Myocyte (in vitro differentiated cells): ENCODE measurements around the gene KCNMB3. TPM values are rescaled to one million over a fixed set of nuclear protein-coding genes. Genes with fewer than 3 reads are reported as not detected.
A peak's percentile ranks its signal among the peaks of the same experiment; 100 is the strongest.
"Not testable (repeated sequence)": the region's sequence is repeated elsewhere in the genome, so short reads cannot be mapped to it uniquely, and the experiment has no call there.

Experiments used
- DNase-seq: peaks from one replicate; pipeline ENCODE4 v3.0.0-alpha.2; 2012; ENCODE audit warnings: low read depth
- total RNA-seq: library from RNA; depleted of rRNA; stranded (reverse); fragments of >200 nt; gene quantifications from 2 replicates; pipeline ENCODE4 v1.2.3, GENCODE V29; 2014

The KCNMB3 gene
- total RNA-seq, 1 donor from 2014 or later = 1.9 TPM

DNA sequence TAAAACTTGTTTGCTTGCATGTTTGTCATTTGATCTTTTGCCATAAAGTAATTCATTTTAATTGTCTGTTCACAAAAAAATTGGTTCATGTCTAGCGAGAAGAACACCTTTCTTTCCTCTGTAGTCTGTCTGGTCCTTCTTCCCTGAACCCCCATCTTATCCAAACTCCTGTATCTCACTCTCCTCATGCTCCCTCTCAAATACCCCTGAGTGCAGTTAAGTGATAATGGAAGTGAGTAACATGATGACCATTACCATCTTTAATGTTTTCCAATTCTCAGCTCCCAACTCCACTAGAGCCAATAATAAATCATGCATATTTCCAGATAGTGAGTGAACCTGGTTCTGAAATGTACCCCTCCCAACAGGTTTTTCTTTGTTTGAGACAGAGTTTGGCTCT, 14.2 kb upstream of the KCNMB3 start:
- DNase-seq = no peak

DNA sequence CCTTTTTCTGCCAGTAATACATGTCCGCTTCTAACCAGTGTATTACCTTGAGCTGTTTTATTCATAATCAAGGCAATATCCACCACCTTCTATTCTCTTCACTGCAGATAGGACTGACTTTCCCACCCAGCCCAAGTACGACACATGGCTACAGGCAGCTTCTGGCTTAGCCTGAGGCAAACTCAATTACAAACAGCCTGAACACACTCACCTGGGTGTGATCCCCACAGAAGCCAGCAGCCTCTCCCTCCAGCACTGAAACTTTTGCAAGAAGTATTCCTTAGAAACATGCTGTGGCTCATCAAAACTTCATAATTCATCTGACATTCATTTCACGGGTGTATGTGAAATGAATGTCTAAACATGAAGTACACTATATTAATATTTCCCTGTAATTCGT, 13.5 kb upstream of the KCNMB3 start:
- no peak for DNase-seq

DNA sequence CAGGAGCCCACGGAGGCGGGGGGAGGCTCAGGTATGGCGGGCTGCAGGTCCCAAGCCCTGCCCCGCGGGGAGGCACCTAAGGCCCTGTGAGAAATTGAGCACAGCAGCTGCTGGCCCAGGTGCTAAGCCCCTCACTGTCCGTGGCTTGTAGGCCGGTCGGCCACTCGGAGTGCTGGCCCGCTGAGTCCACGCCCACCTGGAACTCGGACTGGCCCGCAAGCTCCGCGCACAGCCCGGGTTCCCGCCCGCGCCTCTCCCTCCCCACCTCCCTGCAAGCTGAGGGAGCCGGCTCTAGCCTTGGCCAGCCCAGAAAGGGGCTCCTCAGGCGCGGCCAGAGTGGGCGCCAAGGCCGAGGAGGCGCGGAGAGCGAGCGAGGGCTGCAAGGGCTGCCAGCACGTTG, 12.2 kb upstream of the KCNMB3 start:
- DNase-seq = no peak

DNA sequence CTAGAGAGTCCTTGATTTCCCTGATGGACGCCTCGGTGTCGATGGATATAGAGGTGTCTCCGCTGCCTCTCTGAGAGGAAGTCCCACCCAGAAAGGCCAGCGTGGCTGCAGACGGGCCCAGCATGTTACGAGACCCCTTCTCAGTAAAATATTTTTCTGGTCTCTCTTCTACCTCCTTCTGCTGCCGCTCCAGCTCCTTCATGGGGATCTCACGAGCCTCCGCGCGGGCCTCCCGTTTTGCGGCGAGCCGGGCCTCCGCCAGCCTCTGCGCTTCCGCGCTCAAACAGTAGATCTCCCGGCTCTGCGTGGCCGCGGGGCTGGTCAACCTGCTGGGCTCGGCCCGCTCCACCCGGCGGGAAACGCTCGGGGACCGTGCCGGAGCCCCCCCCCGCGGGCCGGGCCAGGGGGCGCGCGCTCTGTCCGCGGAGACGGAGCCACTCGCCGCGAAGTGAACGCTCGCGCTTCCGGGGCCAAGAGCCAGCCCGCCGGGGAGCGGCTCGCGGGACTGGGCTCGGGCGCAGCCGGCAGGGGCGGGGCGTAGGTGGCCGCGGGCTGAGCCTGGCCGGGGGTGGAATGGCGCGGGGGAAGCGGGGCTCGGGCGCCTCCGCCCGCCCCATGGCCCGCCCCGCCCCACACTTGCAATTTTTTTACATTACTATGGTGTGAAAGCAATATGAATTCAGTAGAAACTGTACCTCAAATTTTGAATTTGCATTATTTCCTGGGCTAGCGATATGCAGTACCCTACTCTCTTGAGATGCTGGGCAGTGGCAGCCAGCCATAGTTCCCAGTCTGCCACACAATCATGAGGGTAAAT, 10.2 kb upstream of the KCNMB3 start:
- peak; percentile 74 for DNase-seq

GRCh38 chr3:179259959-179260756, 9.2 kb upstream of the KCNMB3 start:
- not testable (repeated sequence) for DNase-seq

DNA sequence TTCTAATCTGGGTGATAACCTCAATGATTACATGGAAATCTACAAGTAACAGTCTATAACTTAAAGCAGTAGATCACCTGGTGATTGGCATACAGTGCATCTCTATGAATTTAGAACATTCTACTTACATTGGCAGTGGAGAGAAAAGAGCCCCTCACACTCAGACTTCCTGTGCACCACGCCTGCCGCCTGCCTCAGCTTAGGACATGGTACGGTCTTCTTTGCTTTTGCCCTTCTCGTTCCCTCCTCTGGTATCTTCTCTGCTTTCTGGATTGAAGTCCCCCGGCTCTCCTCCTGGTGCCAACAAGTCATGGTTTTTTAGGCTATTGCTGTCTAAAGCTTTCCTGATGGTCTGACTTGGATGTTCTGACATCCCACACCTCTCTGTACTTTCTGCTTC, 7.9 kb upstream of the KCNMB3 start:
- DNase-seq = no peak

DNA sequence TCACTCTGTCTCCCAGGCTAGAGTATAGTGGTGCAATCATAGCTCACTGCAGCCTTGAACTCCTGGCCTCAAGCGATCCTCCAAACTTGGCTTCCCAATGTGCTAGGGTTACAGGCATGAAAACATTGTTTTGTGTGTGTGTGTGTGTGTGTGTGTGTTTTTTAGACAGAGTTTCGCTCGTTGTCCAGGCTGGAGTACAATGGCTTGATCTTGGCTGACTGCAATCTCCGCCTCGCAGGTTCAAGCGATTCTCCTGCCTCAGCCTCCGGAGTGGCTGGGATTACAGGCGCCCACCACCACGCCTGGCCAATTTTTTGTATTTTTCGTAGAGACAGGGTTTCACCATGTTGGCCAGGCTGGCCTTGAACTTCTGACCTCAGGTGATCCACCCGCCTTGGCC, 6.8 kb upstream of the KCNMB3 start:
- not testable (repeated sequence) for DNase-seq

GRCh38 chr3:179256813-179257212, 5.9 kb upstream of the KCNMB3 start:
- no peak for DNase-seq

- DNase-seq = no peak
Measured at GRCh38 chr3:179247289-179248015, 3.5 kb downstream of the KCNMB3 start.

- DNase-seq = no peak
Measured at GRCh38 chr3:179244878-179245277, 6.0 kb downstream of the KCNMB3 start.

DNA sequence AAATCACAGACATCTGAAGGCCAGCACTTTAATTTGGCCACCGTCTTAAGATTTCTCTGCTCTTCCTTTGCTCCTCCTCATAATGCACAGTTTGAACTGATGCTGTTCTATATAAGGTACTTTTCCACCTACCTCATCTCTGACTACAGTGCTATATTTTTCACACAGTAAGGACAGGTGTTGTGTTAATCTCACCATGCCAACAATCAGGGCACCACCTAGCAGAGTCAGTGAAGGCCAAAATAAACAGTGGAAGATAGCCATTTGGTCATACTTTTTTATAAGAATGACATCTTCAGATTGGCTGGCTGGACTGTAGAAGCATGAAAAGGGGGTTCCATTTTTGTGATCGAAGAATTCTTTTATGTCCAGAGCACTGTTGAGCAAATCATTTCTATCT, 8.1 kb downstream of the KCNMB3 start:
- DNase-seq = not testable (repeated sequence)

- not testable (repeated sequence) for DNase-seq
Measured at GRCh38 chr3:179240299-179240698, 10.6 kb downstream of the KCNMB3 start.

GRCh38 chr3:179236669-179237301, 14.1 kb downstream of the KCNMB3 start:
- no peak for DNase-seq

GRCh38 chr3:179234199-179234598, 16.7 kb downstream of the KCNMB3 start:
- no peak for DNase-seq

DNA sequence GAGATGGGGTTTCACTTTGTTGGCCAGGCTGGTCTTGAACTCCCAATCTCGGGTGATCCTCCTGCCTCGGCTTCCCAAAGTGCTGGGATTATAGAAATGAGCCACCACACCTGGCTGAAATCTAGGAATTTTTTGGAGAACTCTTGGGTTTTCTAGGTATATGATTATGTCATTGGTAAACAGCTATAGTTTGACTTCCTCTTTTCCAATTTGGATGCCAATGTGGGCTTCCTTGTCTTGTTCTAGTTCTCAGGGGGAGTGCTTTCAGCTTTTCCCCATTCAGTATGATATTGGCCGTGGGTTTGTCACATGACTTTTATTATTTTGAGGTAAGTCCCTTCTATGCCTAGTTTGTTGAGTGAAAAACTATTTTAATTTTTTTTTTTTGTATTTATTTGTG, 17.9 kb downstream of the KCNMB3 start:
- DNase-seq = no peak

DNA sequence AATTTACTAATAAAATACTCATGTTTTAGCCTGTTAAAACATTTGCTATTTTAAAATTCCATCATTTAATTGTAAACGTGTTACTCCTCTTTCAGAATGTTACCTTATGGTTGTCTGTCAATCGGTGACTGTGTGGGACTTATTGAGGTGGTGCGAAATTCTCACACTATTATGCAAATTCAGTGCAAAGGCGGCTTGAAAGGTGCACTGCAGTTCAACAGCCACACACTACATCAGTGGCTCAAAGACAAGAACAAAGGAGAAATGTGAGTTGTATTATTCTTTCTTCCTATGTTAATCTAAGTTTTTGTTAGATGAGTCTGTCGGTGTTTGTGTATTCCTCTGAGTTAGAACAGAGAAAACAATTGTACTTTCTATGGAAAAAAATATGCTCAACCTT, 21.7 kb downstream of the KCNMB3 start:
- no peak for DNase-seq

GRCh38 chr3:179227349-179227748, 23.6 kb downstream of the KCNMB3 start:
- DNase-seq = no peak

DNA sequence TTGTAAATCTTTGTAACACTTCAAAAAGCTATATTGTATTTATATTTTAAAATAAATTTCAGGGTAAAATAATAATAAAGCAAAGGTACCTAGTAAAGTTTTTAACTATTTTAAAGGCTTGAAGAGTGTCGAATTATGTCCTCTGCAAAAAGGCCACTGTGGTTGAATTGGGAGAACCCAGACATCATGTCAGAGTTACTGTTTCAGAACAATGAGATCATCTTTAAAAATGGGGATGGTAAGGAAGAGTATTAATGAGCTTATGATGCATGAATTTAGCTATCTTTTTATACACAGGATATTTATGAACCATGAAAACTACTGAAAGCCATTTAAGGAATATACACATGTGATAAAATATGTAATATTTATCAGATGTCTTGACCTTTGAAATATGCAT, 26.3 kb downstream of the KCNMB3 start:
- peak; percentile 79 for DNase-seq

- no peak for DNase-seq
Measured at GRCh38 chr3:179223548-179223947, 27.4 kb downstream of the KCNMB3 start.

DNA sequence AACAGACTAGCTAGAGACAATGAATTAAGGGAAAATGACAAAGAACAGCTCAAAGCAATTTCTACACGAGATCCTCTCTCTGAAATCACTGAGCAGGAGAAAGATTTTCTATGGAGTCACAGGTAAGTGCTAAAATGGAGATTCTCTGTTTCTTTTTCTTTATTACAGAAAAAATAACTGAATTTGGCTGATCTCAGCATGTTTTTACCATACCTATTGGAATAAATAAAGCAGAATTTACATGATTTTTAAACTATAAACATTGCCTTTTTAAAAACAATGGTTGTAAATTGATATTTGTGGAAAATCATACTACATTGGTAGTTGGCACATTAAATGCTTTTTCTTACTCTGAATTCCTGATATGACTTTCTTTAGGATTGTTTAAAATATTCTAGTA, 32.7 kb downstream of the KCNMB3 start:
- DNase-seq = not testable (repeated sequence)

GRCh38 chr3:179215550-179215949, 35.4 kb downstream of the KCNMB3 start:
- DNase-seq = not testable (repeated sequence)
